Panc1 (cell line): Measurements from ENCODE around the gene CCDC8.
"Not testable (repeated sequence)": the region's sequence is repeated elsewhere in the genome, so short reads cannot be mapped to it uniquely, and the experiment has no call there.

Source experiments
- CTCF ChIP-seq: fragments of 450-650 bp; IDR thresholded peaks from 2 replicates; pipeline ENCODE4 v1.5.1; 2017; ENCODE audit warnings: mild to moderate bottlenecking
- POLR2AphosphoS5 ChIP-seq: IDR thresholded peaks from 2 replicates; pipeline ENCODE4 v1.6.1; 2012; ENCODE audit warnings: mild to moderate bottlenecking, low read depth, low read length, moderate library complexity
- SIN3A ChIP-seq: IDR thresholded peaks from 2 replicates; pipeline ENCODE4 v1.6.1; 2012; ENCODE audit warnings: low read depth, mild to moderate bottlenecking, low read length, moderate library complexity, borderline replicate concordance; ENCODE audit not compliant: insufficient read depth
- TCF7L2 ChIP-seq: IDR thresholded peaks from 2 replicates; pipeline ENCODE4 v1.6.1; 2011; ENCODE audit warnings: mild to moderate bottlenecking, low read depth, low read length, inconsistent platforms
- TF ChIP-seq, protein P1 (sequence below), 2 experiments: IDR thresholded peaks; 2 replicates each; pipeline ENCODE4 v1.6.1; 2011 to 2012; ENCODE audit warnings: low read depth in 2 of 2, control low read depth in 1 of 2, low read length in 1 of 2, mild to moderate bottlenecking in 1 of 2, moderate library complexity in 1 of 2; ENCODE audit not compliant: insufficient read depth in 1 of 2

DNA sequence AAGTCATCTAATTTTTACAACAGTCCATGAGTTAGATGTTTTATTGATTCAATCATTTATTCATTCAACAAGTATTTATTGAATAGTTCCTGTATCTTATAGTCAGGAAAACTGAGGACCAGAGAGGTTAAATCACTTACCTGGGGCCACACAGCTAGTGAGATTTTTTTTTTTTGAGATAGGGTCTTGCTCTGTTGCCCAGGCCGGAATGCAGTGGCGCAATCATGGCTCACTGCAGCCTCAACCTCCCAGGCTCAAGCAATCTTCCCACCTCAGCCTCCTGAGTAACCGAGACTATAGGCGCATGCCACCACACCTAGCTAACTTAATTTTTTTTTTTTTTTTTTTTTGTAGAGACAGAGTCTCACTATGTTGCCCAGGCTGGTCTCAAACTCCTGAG, 22.3 kb upstream of the CCDC8 start:
- TF ChIP-seq CTCF, TCF7L2, POLR2AphosphoS5, SIN3A: not testable (repeated sequence)
- TF ChIP-seq, protein P1, sequence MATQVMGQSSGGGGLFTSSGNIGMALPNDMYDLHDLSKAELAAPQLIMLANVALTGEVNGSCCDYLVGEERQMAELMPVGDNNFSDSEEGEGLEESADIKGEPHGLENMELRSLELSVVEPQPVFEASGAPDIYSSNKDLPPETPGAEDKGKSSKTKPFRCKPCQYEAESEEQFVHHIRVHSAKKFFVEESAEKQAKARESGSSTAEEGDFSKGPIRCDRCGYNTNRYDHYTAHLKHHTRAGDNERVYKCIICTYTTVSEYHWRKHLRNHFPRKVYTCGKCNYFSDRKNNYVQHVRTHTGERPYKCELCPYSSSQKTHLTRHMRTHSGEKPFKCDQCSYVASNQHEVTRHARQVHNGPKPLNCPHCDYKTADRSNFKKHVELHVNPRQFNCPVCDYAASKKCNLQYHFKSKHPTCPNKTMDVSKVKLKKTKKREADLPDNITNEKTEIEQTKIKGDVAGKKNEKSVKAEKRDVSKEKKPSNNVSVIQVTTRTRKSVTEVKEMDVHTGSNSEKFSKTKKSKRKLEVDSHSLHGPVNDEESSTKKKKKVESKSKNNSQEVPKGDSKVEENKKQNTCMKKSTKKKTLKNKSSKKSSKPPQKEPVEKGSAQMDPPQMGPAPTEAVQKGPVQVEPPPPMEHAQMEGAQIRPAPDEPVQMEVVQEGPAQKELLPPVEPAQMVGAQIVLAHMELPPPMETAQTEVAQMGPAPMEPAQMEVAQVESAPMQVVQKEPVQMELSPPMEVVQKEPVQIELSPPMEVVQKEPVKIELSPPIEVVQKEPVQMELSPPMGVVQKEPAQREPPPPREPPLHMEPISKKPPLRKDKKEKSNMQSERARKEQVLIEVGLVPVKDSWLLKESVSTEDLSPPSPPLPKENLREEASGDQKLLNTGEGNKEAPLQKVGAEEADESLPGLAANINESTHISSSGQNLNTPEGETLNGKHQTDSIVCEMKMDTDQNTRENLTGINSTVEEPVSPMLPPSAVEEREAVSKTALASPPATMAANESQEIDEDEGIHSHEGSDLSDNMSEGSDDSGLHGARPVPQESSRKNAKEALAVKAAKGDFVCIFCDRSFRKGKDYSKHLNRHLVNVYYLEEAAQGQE (IDR thresholded peaks at IDR 0.05; ENCODE audit: insufficient read depth in 1 of 2, low read depth in 2 of 2, low read length in 1 of 2), result not testable (repeated sequence)
